DMS153 treated with DMSO at 0.1 percent for 48 hours (cell line): ENCODE data around the gene MFAP4.
"Not testable (repeated sequence)": the region's sequence is repeated elsewhere in the genome, so short reads cannot be mapped to it uniquely, and the experiment has no call there.

Experiments
- DNase-seq: peaks from one replicate; lab custom pipeline; 2025; ENCODE audit not compliant: unreplicated experiment; lab: John Stamatoyannopoulos, UW

The MFAP4 gene

DNA sequence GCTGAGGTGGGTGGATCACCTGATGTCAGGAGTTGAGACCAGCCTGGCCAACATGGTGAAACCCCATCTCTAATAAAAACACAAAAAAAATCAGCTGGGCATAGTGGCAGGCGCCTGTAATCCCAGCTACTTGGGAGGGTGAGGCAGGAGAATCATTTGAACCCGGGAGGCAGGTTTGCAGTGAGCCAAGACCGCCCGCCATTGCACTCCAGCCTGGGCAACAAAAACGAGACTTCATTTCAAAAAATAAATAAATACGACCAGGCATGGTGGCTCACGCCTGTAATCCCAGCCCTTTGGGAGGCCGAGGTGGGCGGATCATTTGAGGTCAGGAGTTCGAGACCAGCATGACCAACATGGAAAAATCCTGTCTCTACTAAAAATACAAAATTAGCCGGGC, 33.6 kb downstream of the MFAP4 start:
- not testable (repeated sequence) for DNase-seq

DNA sequence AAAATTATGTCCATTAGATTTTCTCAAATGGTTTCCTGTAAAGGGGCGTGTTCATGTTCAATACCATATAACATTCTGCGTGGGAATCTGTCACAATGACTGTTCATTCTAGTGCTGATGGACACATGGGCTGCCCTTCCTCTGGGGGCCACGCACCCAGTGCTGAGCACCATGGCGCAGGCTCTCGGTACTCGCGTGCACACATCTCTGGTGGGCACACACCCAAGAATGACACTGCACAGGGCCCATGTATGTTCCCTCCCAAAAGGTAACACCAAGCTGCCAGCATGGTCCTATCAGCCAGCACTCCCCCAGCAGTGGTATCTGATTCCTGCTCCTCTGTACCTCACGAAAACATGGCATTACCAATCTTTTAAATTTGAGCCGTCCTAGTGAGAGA, 38.2 kb downstream of the MFAP4 start:
- no peak for DNase-seq

GRCh38 chr17:19348081-19348650, 38.8 kb downstream of the MFAP4 start:
- DNase-seq: no peak

- no peak for DNase-seq
Measured at GRCh38 chr17:19347323-19348080, 39.5 kb downstream of the MFAP4 start.

- peak; percentile 10 for DNase-seq
Measured at GRCh38 chr17:19346351-19347255, 40.4 kb downstream of the MFAP4 start.

DNA sequence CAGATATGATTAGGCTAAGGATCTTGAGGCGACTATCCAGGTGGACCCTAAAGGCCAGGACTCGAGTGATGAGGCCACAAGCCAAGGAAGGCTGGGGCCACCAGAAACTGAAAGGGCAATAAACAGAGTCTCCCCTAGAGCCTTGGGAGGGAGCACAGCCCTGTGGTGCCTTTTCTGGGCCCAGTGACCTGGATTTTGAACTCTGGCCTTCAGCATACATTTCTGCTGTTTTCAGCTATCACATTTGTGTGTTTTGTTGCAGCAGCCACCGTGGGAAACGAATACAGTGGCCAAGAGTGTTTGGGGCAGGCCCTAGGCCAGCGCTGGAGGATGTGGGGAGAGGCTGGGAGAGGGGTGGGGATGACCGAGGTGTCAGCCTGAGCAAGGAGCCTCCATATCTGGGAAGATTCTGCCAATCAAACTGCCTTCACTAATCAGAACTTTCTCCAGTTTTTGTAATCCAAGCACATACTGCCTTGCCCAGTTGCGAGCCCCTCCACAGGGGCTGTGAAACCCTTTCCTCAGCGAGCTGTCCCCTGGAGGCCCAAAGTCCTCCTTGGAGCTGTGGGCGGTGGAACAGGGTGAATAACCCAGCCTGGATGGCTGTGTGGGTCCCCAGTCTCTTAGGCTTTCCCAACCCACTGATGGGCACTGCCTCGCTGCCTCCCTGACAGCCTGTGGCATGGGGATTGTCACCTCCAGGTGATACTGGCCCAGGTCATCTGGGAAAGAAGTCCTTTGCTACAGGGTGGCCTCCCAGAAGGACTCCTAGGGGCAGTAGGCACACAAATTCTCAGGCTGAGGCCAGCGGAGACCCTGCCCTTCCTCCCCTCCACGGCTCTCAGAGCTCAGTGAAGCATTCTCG, 41.3 kb downstream of the MFAP4 start:
- DNase-seq: no peak

- no peak for DNase-seq
Measured at GRCh38 chr17:19345067-19345460, 41.9 kb downstream of the MFAP4 start.

- no peak for DNase-seq
Measured at GRCh38 chr17:19344311-19345066, 42.5 kb downstream of the MFAP4 start.

- no peak for DNase-seq
Measured at GRCh38 chr17:19343671-19344151, 43.3 kb downstream of the MFAP4 start.

DNA sequence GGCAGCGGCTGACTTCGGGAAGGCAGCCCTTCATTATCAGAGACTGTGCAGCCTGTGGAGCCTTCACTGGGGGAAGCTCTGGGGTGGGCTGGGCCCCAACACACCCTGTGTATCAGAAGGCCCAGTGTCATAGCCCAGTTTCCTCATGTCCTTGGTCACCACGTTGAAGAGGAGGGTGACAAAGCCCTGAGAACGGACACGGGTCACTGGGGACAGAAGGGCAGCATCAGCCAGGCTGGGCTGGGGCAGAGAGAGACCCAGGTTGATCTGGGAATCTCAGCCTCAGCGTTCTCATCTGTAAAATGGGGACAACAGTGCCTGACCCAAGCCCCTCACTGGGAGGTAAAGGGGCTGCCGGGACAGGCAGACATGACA, 43.7 kb downstream of the MFAP4 start:
- DNase-seq: no peak

DNA sequence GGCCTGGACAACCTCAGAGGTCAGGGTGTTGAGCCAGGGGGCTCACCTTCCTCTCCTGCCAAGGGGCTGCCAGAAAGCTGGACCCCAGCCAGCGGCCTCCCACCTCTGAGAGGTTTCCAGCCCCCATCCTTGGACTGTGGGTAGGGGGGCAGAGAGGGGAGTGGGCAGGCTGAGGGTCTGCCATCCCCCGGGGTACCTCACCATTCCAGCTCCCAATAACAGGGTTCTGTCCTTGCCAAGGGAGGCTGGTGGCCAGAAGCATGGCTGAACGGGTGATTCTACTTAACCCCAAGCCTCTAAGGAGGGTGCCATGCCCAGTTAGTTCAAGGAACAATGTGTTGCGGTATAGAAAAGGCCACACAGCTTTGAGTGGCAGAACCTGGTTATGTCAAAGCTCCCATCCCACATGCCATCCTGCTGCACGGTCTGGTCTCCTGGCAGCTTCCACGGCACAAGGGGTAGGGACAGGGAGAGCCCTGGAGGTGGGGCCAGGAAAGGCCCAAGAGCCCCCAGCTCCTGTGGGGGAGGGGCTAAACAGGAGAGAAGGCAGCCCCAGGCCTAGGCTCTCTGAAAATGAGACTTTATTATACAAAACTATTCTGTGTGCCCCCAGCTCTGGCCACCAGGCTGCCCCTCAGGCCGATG, 44.3 kb downstream of the MFAP4 start:
- DNase-seq: no peak

DNA sequence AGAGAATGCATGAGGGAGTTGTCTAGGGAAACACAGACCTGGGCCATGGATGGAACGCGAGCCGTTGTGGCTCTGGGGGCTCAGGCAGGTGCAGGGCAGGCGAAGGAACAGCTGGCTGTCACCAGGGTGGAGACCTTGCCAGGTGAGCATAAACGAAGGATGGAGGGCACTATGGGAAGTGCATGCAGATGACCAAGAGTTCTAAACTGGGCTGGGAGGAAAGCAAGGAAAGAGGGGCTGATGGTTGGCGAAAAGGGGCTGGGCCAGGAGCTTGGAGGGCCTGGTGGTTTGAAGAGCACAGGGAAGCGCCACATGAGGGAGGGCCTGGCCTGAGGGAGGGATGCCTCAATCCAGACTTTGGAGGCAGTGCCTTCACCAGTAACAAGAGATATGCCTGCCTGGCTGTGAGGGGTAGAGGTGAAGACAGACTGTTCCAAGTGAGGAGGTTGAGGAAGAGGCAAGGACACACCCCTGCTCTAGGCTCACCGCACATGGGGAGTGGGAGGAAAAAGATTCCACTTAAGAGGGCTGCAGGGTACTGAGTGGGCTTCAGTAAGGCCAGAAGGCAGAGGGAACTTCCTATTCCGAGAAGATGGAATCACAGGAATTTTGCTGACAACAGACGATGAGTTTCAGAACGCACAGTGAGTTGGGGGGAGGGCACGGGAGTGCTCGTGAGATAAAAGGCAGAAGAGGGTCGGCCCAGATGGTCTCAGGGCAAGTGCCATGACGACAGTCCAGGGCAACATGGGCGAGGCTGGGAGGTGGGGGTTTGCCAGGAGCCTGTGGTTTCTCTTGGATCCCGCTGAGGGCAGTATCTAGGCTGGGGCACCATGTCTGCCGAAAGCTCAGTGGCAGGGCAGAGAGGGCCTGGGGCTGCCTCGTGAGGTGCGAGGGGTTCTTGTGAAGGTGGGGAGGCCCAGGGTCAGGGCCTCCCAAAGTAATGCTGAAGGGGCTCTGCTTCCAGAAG, 45.1 kb downstream of the MFAP4 start:
- DNase-seq: no peak

DNA sequence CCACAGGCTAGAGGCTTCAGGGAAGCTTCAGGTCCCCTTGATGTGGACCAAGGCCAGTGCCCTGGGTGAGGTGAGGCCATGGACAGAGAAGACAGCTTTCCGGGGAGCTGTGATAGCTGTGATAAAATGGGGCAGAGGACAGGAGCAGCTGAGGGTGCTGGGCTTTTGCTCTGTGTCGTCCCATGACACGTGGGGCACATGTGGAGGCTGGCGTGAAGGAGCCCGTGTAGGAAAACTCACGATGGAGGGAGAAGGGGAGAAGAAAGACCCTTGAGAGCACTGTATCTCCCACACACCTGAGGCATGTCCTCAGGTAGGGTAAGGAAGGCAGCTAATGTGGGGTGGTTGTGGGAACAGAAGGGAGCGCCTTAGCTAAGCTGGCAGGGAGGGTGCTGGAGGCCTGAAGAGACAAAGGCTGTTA, 45.8 kb downstream of the MFAP4 start:
- no peak for DNase-seq

- no peak for DNase-seq
Measured at GRCh38 chr17:19339341-19339815, 47.6 kb downstream of the MFAP4 start.

DNA sequence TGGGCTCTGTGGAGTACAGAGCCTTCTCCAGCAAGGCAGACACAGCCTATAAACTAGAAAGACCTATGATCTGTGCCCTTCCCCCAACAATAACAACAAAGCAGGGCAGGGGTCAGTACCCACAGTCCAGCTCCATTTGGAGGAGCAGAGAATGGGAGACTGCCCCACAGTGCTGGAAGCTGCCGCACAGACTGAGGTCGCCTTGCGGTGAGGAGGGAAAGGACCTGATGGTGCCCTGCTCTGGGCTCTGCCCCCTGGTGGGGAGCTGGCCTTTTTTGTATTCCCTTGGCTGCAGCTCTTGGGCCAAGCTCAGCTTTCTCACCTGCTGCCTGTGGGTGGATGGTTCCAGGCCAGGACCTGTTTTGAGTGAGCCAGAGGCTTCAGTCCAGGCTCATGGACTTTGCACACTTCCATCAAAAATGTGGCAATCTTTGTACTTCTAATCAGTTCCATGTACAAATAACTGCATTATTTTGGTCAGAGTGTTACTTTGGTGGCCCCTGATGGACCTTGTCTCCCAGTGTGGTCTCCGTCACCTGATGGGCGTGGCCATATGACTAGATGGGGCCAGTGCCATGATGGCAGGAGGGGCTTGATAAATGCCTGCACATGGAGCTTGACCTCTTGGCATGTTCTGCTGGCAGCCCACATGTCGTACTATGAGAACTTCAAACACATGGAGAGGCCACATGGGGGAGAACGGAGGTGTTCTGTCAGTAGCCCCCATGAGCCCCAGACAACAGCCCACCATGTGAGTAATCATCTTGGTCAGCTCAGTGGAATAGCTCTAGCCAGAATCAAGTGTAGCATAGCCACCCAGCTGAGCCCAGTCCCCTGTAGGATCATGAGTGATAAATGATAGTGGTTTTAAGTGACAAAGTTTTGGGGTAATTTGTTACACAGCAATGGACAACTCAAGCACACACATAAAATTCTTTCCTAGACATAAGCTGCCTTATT, 48.7 kb downstream of the MFAP4 start:
- peak; percentile 1 for DNase-seq

DNA sequence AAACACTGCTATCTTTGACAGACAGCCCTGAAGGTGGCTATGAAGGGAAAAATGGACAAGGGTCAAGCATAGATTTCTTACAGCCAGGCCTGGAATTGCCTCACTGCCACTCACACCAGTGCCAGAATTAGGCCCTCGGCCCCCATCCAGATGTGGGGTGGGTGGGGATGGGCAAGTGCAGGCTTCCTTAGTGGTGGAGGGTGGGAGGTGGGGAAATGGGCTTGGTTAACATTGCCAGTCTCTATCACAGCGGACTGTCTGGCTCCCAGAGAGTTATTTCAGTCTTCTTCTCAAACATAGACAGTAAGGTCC, 49.3 kb downstream of the MFAP4 start:
- DNase-seq: no peak

DNA sequence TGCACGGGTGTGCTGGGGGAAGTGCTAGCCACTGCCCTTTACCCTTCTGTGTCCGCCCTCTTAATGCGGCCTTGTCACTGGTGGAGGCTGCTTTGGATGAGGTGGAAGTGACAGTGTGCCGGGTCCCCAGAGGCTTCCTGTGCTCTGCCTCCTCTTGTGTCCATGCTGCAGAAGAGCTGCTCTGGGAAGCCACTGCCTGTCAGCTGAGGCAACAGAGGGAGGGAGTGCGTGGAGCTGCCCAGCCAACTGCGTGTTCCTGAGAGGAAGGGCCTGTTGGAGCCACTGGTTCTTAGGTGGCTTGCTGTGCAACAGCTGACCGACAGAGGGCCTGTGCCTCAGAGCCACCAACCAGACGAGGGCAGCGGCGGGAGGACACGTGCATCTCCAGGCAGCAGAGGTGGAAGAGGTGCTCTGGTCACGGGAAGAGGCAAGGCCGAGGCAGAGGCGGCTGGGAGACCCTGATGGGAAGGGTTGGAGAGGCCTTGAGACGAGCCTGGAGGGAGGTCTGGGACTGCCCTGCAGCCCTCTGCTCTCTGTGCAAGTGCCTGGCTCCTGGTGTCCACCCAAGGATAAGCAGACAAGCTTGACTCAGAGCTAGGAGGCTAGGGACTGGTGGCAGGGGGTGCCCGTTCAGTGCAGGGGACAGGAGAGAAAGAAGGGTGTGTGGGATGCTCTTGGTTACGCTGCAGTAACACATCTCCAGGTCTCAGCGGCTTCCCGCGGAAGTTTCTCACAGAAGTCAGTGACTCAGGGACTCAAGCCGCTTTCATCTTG, 49.9 kb downstream of the MFAP4 start:
- no peak for DNase-seq
